ENCODE data around the gene KIAA1217. TPM values are rescaled to one million over a fixed set of nuclear protein-coding genes. Genes with fewer than 3 reads are reported as not detected.

Gene KIAA1217
- polyA plus RNA-seq, 2 of the 4 experiments (the other 2 are of a cell fraction): 1.5 to 2.7 TPM

- 5% methylated on average over 5 of the region's 5 CpGs for WGBS (ENCODE audit: missing lambda C conversion rate)
- DNase-seq (ENCODE audit: low read depth in 1 of 2, low spot score in 1 of 2) (no peak), FAIRE-seq (no peak), ATAC-seq (no peak)
- Histone ChIP-seq H3K4me1 (no peaks in the 10 kb centered on the region), H3K4me2 (no peak overlapping the region), H3K27ac (no peak overlapping the region), H3K9me3 (no peaks in the 10 kb centered on the region), H3K4me3 (no peak overlapping the region)
- POLR2A ChIA-PET: no interaction called here
- TF ChIP-seq, protein P1, sequence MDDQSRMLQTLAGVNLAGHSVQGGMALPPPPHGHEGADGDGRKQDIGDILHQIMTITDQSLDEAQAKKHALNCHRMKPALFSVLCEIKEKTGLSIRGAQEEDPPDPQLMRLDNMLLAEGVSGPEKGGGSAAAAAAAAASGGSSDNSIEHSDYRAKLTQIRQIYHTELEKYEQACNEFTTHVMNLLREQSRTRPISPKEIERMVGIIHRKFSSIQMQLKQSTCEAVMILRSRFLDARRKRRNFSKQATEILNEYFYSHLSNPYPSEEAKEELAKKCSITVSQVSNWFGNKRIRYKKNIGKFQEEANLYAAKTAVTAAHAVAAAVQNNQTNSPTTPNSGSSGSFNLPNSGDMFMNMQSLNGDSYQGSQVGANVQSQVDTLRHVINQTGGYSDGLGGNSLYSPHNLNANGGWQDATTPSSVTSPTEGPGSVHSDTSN (IDR thresholded peaks at IDR 0.05): no peak
- TF ChIP-seq HEYL (CRISPR knock-in tag; IDR thresholded peaks at IDR 0.05) (no peak), EHMT2 (IDR thresholded peaks at IDR 0.05; ENCODE audit: low read depth) (no peak), SREBF2 (IDR thresholded peaks at IDR 0.05) (no peak), PHF8 (IDR thresholded peaks at IDR 0.05; ENCODE audit: borderline replicate concordance, low read depth) (no peak), KDM1A (IDR thresholded peaks at IDR 0.05; ENCODE audit: low read depth) (no peak), HES2 (IDR thresholded peaks at IDR 0.05) (no peak), MAZ (IDR thresholded peaks at IDR 0.05; ENCODE audit: borderline replicate concordance, low read depth, low read length) (no peak), ZFP36 (IDR thresholded peaks at IDR 0.05; ENCODE audit: borderline replicate concordance, partially characterized antibody) (no peak), CTCF (IDR thresholded peaks at IDR 0.05) (no peak), TP53 (CRISPR knock-in tag; IDR thresholded peaks at IDR 0.05) (no peak), FOXS1 (CRISPR knock-in tag; IDR thresholded peaks at IDR 0.05) (no peak), CHD4 (IDR thresholded peaks at IDR 0.05; ENCODE audit: borderline replicate concordance) (no peak), EP300 (IDR thresholded peaks at IDR 0.05) (no peak), FOSB (CRISPR knock-in tag; IDR thresholded peaks at IDR 0.05) (no peak), EHF (CRISPR knock-in tag; IDR thresholded peaks at IDR 0.05) (no peak), HMGXB4 (CRISPR knock-in tag; IDR thresholded peaks at IDR 0.05; ENCODE audit: borderline replicate concordance) (no peak)
- TF ChIP-seq, protein P2, sequence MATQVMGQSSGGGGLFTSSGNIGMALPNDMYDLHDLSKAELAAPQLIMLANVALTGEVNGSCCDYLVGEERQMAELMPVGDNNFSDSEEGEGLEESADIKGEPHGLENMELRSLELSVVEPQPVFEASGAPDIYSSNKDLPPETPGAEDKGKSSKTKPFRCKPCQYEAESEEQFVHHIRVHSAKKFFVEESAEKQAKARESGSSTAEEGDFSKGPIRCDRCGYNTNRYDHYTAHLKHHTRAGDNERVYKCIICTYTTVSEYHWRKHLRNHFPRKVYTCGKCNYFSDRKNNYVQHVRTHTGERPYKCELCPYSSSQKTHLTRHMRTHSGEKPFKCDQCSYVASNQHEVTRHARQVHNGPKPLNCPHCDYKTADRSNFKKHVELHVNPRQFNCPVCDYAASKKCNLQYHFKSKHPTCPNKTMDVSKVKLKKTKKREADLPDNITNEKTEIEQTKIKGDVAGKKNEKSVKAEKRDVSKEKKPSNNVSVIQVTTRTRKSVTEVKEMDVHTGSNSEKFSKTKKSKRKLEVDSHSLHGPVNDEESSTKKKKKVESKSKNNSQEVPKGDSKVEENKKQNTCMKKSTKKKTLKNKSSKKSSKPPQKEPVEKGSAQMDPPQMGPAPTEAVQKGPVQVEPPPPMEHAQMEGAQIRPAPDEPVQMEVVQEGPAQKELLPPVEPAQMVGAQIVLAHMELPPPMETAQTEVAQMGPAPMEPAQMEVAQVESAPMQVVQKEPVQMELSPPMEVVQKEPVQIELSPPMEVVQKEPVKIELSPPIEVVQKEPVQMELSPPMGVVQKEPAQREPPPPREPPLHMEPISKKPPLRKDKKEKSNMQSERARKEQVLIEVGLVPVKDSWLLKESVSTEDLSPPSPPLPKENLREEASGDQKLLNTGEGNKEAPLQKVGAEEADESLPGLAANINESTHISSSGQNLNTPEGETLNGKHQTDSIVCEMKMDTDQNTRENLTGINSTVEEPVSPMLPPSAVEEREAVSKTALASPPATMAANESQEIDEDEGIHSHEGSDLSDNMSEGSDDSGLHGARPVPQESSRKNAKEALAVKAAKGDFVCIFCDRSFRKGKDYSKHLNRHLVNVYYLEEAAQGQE (IDR thresholded peaks at IDR 0.05): no peak
- CTCF ChIA-PET: interaction anchor here (0.5 kb wide), 1 partner anchor 321 kb away, joined by 3 read pairs; no protein-coding TSS in a partner anchor
Observed at GRCh38 chr10:24168258-24169170, 40.4 kb upstream of the KIAA1217 start.
